HFF-Myc (cell line): ENCODE data around the gene KAZN.

Experiments
- DNase-seq: peaks from one replicate; pipeline ENCODE4 v3.0.0-alpha.2; 2011; ENCODE audit warnings: low read depth; ENCODE audit errors: extremely low read depth
- H3K4me3 ChIP-seq: replicated peaks from 2 replicates; pipeline ENCODE4 v1.5.1; 2011; ENCODE audit warnings: low read depth, mild to moderate bottlenecking, control low read depth, low read length
- TF ChIP-seq, protein P1 (sequence below): IDR thresholded peaks from 2 replicates; pipeline ENCODE4 v1.5.1; 2012; ENCODE audit warnings: mild to moderate bottlenecking, low read depth, low read length, control low read depth; ENCODE audit errors: missing control alignments

The KAZN gene

DNA sequence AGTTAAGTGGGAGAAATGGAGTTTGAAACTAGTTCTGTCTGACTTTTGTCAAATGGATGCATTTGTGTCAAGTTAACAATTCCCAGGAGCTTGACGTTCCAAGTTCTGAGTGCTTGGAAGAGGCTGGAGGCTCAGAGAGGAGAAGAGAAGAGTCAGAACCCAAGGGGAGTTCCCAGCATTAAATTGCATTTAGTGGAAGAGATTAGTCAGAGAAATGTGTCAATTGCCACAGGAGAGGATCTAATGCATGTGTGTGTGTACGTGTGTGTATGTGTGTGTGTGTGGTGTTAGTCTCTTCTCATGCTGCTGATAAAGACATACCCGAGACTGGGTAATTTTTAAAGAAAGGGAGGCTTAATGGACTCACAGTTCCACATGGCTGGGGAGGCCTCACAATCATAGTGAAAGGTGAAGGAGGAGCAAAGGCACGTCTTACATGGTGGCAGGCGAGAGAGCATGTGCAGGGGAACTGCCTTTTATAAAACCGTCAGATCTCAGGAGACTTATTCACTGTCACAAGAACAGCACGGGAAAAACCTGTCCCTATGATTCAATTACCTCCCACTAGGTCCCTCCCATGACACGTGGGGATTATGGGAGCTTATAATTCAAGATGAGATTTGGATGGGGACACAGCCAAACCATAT lies 453.5 kb downstream of the KAZN start:
- H3K4me3 ChIP-seq: no peak overlapping the region
- DNase-seq: no peak
- TF ChIP-seq, protein P1, sequence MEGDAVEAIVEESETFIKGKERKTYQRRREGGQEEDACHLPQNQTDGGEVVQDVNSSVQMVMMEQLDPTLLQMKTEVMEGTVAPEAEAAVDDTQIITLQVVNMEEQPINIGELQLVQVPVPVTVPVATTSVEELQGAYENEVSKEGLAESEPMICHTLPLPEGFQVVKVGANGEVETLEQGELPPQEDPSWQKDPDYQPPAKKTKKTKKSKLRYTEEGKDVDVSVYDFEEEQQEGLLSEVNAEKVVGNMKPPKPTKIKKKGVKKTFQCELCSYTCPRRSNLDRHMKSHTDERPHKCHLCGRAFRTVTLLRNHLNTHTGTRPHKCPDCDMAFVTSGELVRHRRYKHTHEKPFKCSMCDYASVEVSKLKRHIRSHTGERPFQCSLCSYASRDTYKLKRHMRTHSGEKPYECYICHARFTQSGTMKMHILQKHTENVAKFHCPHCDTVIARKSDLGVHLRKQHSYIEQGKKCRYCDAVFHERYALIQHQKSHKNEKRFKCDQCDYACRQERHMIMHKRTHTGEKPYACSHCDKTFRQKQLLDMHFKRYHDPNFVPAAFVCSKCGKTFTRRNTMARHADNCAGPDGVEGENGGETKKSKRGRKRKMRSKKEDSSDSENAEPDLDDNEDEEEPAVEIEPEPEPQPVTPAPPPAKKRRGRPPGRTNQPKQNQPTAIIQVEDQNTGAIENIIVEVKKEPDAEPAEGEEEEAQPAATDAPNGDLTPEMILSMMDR: no peak

DNA sequence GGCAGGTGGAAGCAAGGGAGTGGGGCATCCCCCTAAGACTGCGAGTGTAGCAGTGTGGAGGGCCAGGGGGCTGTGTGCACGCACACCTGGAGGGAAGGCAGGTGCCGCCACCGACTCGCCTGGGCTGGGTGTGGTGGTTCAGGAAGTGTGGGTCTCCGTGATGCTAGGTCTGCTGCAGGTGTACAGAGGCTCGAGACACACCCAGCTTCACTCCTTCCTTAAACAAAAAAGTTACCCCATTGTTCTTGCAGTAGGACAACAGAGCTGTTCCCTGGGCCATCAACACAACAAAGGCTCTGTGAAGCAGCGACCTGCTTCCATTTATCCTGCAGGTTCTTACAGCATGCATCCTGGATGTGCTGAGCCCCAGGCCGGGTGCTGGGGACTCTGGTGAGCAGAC lies 454.7 kb downstream of the KAZN start:
- TF ChIP-seq, protein P1: no peak
- DNase-seq: no peak
- no peak overlapping the region for H3K4me3 ChIP-seq

DNA sequence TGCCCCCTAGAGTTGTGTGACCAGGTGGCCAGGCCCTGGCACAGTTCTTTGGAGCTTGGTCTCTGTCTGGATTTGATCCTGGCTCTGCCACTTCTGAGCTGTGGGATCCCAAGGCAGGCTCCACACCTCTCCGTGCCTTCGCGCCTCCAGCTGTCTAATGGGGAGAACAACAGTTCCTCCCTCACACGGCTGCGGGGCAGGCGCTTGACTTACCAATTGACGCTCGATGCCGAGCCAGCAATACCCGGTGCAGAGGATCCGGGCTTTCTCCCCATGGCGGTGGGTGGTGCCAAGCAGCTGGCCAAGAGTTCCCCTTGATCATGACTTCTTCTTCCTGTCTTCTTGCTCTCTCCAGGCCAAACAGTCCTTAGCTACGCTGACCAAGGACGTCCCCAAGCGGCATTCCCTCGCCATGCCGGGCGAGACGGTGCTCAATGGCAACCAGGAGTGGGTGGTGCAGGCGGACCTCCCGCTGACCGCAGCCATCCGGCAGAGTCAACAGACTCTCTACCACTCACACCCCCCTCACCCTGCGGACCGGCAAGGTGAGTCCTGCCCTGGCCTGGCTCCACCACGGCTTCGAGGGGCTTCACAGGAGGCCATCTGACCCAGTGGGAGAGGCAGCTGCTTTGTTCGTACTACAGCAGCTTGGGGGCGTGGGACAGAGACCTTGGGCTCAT lies 457.4 kb downstream of the KAZN start:
- TF ChIP-seq, protein P1: no peak
- H3K4me3 ChIP-seq: no peak overlapping the region
- DNase-seq: no peak

DNA sequence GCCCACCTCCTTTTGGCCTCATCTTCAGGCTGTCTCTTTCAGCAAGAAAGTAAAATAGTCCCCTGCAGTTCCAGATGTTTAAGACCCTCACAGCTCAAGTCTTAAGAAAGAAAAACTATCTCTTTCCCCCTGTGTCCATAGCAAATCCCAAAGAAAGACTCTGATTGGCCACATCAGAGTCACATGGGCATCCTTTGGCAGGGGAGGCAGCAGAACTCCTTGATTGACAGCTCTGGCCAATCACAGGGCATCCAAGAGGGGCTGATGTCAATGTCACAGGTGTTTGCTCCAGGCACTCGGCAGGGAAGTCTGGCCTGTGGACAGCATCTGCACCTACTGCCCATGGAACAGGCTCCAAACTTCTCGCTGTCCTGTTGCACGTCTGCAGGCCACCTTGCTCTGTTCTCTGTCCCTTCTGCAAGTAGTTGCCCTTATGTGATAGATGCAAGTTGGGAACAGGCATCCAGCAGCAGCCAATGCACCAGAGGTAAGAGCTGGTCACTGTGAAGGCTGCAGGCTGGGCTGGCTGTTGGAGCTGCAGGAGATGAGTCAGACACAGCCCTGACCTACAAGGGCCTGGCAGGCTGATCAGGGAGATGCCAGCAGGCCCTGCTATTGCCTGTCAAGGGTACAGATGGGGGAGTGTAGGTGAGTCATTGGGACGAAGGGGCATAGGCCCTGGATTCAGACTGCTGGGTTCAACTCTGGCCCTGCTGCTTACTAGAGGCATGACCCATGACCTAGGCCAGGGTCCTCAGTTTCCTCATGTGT lies 458.2 kb downstream of the KAZN start:
- H3K4me3 ChIP-seq: no peak overlapping the region
- DNase-seq: no peak
- TF ChIP-seq, protein P1: no peak

DNA sequence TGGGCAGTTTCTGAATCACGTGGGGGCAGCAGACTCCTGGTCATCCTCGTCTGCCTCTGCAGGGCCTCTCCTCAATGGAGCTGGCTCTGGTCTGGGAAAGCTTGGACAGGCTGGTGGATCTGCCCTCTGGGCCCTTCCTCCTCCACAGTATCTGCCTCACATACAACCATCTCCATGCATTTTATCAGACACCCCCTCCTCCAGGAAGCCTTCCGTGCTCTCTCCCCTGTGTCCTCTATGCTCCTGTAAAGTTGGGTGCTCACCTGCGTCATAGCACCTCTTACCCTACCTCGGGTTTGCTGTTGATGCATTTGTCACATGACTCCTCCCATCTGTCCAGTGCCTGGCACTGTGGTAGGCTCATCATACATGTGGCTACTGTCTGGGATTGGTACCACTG lies 459.3 kb downstream of the KAZN start:
- no peak for DNase-seq

DNA sequence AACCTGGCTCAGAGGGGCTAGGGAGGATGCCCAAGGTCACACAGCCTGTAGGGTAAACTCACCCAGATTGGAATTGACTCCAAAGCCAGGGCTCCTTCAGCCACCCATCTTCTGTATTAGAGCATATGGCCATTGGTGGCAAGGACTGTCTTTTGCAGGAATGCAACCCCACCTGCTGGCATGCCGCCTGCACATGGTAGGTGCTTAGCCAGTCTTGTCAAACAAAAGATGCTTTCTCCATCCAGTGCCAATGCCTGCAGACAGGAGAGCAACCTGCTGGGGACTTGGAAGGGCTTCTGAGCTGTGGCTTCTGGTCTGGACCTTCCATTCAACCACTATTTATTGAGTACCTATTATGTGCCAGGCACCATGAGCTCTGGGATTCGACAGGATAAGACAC lies 459.8 kb downstream of the KAZN start:
- no peak overlapping the region for H3K4me3 ChIP-seq
- TF ChIP-seq, protein P1: no peak
- DNase-seq: no peak

More for the DNA sequence above, 459.3 kb downstream of the KAZN start:
- no peak overlapping the region for H3K4me3 ChIP-seq
- TF ChIP-seq, protein P1: no peak
